Epithelial cell of prostate (primary cell): ENCODE measurements around the gene ZCWPW1.
"Not testable (repeated sequence)": the region's sequence is repeated elsewhere in the genome, so short reads cannot be mapped to it uniquely, and the experiment has no call there.

Source experiments
- DNase-seq: peaks from one replicate; pipeline ENCODE4 v3.0.0-alpha.2; 2011; ENCODE audit warnings: low read depth, low spot score
- H3K27ac ChIP-seq: fragments of 450-650 bp; 2 replicates; pipeline ENCODE4 v1.5.1; 2017; ENCODE audit warnings: mild to moderate bottlenecking

Gene ZCWPW1

GRCh38 chr7:100380196-100380595 lies 48.3 kb downstream of the ZCWPW1 start:
- no peak for DNase-seq

GRCh38 chr7:100378114-100378755 lies 50.3 kb downstream of the ZCWPW1 start:
- no peak overlapping the region for H3K27ac ChIP-seq
- DNase-seq = no peak

More at GRCh38 chr7:100380196-100380595, 48.3 kb downstream of the ZCWPW1 start:
- no peak overlapping the region for H3K27ac ChIP-seq

GRCh38 chr7:100376066-100376465 lies 52.4 kb downstream of the ZCWPW1 start:
- DNase-seq = no peak
- H3K27ac ChIP-seq = no peak overlapping the region

GRCh38 chr7:100374601-100375000 lies 53.9 kb downstream of the ZCWPW1 start:
- no peak overlapping the region for H3K27ac ChIP-seq
- DNase-seq = no peak

GRCh38 chr7:100373870-100374598 lies 54.5 kb downstream of the ZCWPW1 start:
- DNase-seq, H3K27ac ChIP-seq: not testable (repeated sequence)

- no peak within 1 kb of the TSS for H3K27ac ChIP-seq
Measured at GRCh38 chr7:100373261-100373831, 55.2 kb downstream of the ZCWPW1 start, which contains the start of gene PILRA. Gene PILRA, plus strand, starts transcription at chr7:100373487. Its CDS starts 170 bp downstream, at chr7:100373657.

GRCh38 chr7:100372694-100373093 lies 55.8 kb downstream of the ZCWPW1 start:
- DNase-seq = no peak
- no peak overlapping the region for H3K27ac ChIP-seq

More at GRCh38 chr7:100373261-100373831, 55.2 kb downstream of the ZCWPW1 start, which contains the start of gene PILRA:
- DNase-seq = no peak

GRCh38 chr7:100372256-100372655 lies 56.2 kb downstream of the ZCWPW1 start:
- DNase-seq = no peak
- H3K27ac ChIP-seq = no peak overlapping the region

- H3K27ac ChIP-seq = no peak overlapping the region
- DNase-seq = no peak
Measured at GRCh38 chr7:100371561-100372171, 56.8 kb downstream of the ZCWPW1 start.

GRCh38 chr7:100370746-100371145 lies 57.8 kb downstream of the ZCWPW1 start:
- DNase-seq = no peak
- H3K27ac ChIP-seq = no peak overlapping the region

- no peak for DNase-seq
- H3K27ac ChIP-seq = no peak overlapping the region
Measured at GRCh38 chr7:100370303-100370702, 58.2 kb downstream of the ZCWPW1 start.

GRCh38 chr7:100369105-100369504 lies 59.4 kb downstream of the ZCWPW1 start:
- no peak overlapping the region for H3K27ac ChIP-seq
- DNase-seq = no peak

- H3K27ac ChIP-seq = no peak overlapping the region
- DNase-seq = no peak
Measured at GRCh38 chr7:100367676-100368613, 60.6 kb downstream of the ZCWPW1 start.

- DNase-seq = no peak
- H3K27ac ChIP-seq = no peak overlapping the region
Measured at GRCh38 chr7:100367251-100367620, 61.3 kb downstream of the ZCWPW1 start.

- H3K27ac ChIP-seq = no peak overlapping the region
- no peak for DNase-seq
Measured at GRCh38 chr7:100366411-100367250, 61.9 kb downstream of the ZCWPW1 start.

- not testable (repeated sequence) for H3K27ac ChIP-seq, DNase-seq
Measured at GRCh38 chr7:100365998-100366367, 62.5 kb downstream of the ZCWPW1 start.

- no peak overlapping the region for H3K27ac ChIP-seq
- no peak for DNase-seq
Measured at GRCh38 chr7:100364480-100364879, 64.0 kb downstream of the ZCWPW1 start.

- H3K27ac ChIP-seq, DNase-seq: not testable (repeated sequence)
Measured at GRCh38 chr7:100363797-100364196, 64.7 kb downstream of the ZCWPW1 start.

- no peak for DNase-seq
- H3K27ac ChIP-seq = no peak overlapping the region
Measured at GRCh38 chr7:100363098-100363497, 65.4 kb downstream of the ZCWPW1 start.
